UCSD-AML1 (cell line): Measurements from ENCODE around the gene STAMBP.

Experiments used
- DNase-seq: peaks from one replicate; lab custom pipeline; 2025; ENCODE audit not compliant: unreplicated experiment; lab: John Stamatoyannopoulos, UW

The STAMBP gene

GRCh38 chr2:73922681-73923080, 93.9 kb downstream of the STAMBP start:
- no peak for DNase-seq
